ENCODE results near the gene CLEC4G.

GRCh38 chr19:7762719-7763293 is 30.9 kb upstream of the CLEC4G start, which contains the start of gene CLEC4M:
- no peak for TF ChIP-seq CTCF (conservative IDR thresholded peaks at IDR 0.05; ENCODE audit: low read length)
- TF ChIP-seq EZH2phosphoT487 (IDR thresholded peaks at IDR 0.05; ENCODE audit: borderline replicate concordance): no peak
